Measurements from ENCODE around the gene CST4.
"Not testable (repeated sequence)": the region's sequence is repeated elsewhere in the genome, so short reads cannot be mapped to it uniquely, and the experiment has no call there.

Gene CST4

GRCh38 chr20:23691675-23692074 is 2.8 kb upstream of the CST4 start:
- no peak for DNase-seq (ENCODE audit: extremely low read depth, low read depth)
- TF ChIP-seq, protein P1, sequence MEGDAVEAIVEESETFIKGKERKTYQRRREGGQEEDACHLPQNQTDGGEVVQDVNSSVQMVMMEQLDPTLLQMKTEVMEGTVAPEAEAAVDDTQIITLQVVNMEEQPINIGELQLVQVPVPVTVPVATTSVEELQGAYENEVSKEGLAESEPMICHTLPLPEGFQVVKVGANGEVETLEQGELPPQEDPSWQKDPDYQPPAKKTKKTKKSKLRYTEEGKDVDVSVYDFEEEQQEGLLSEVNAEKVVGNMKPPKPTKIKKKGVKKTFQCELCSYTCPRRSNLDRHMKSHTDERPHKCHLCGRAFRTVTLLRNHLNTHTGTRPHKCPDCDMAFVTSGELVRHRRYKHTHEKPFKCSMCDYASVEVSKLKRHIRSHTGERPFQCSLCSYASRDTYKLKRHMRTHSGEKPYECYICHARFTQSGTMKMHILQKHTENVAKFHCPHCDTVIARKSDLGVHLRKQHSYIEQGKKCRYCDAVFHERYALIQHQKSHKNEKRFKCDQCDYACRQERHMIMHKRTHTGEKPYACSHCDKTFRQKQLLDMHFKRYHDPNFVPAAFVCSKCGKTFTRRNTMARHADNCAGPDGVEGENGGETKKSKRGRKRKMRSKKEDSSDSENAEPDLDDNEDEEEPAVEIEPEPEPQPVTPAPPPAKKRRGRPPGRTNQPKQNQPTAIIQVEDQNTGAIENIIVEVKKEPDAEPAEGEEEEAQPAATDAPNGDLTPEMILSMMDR (IDR thresholded peaks at IDR 0.05; ENCODE audit: low read depth, low read length), result no peak

GRCh38 chr20:23690581-23690980 is 1.7 kb upstream of the CST4 start:
- no peak for DNase-seq (ENCODE audit: extremely low read depth, low read depth)
- TF ChIP-seq, protein P1 (IDR thresholded peaks at IDR 0.05; ENCODE audit: low read depth, low read length), result no peak

DNA sequence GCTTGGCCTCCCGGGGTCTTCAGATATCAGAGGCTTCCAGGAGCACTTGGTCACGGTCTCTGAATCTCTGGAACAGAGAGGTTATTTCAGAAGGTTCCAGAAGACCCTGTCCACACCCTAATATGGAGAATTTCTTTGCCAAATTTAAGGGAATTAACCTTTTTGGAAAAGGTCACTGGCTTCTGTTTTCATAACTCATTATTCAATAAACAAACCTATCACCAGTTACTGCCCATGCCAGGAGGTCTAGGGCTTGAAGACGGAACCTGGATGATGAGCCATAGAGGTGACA is 507 bp upstream of the CST4 start:
- no peak for DNase-seq (ENCODE audit: extremely low read depth, low read depth)
- TF ChIP-seq, protein P1 (IDR thresholded peaks at IDR 0.05; ENCODE audit: low read depth, low read length), result no peak

- no peak for DNase-seq (ENCODE audit: extremely low read depth, low read depth)
- TF ChIP-seq, protein P1 (IDR thresholded peaks at IDR 0.05; ENCODE audit: low read depth, low read length), result no peak
Measured at GRCh38 chr20:23687986-23688385, 852 bp downstream of the CST4 start.

GRCh38 chr20:23686046-23686750 is 2.6 kb downstream of the CST4 start:
- TF ChIP-seq, protein P1 (IDR thresholded peaks at IDR 0.05; ENCODE audit: low read depth, low read length), result no peak
- no peak for DNase-seq (ENCODE audit: extremely low read depth, low read depth)

GRCh38 chr20:23685529-23685896 is 3.3 kb downstream of the CST4 start:
- not testable (repeated sequence) for DNase-seq (ENCODE audit: extremely low read depth, low read depth)

GRCh38 chr20:23684261-23684660 is 4.6 kb downstream of the CST4 start:
- no peak for DNase-seq (ENCODE audit: extremely low read depth, low read depth)
- TF ChIP-seq, protein P1 (IDR thresholded peaks at IDR 0.05; ENCODE audit: low read depth, low read length), result no peak

DNA sequence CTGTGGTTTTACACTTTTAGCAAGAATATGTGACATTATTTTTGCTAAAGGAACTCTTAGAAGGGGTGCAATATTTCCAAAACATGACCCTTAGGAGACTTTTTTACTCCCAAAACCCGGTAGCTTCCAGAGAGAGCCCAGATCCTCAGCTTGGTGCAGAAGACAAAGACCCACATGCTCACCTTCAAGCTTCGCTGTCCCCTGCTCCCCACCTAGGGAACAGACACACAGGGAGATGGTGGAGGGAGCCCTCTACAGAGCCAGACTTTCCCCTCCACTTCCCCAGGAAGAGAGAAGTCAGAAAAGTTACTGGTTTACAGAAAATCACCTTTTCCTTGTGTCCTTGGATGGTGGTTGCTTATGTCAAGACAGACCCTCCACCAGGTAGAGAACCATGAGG is 5.0 kb downstream of the CST4 start:
- TF ChIP-seq, protein P1 (IDR thresholded peaks at IDR 0.05; ENCODE audit: low read depth, low read length), result no peak
- no peak for DNase-seq (ENCODE audit: extremely low read depth, low read depth)
